GM13976 (cell line): ENCODE data around the gene CDH1.
"Not testable (repeated sequence)": the region's sequence is repeated elsewhere in the genome, so short reads cannot be mapped to it uniquely, and the experiment has no call there.

ENCODE experiments used
- DNase-seq: peaks from one replicate; pipeline ENCODE4 v3.0.0; 2012; ENCODE audit warnings: low spot score
- in situ Hi-C: fragments of 300-500 bp; cut with MboI; formaldehyde crosslinking; loops from one replicate; pipeline ENCODE4 v1.12.0; 2022; ENCODE audit warnings: low sequenced_read_pairs, mixed read lengths, inconsistent platforms; ENCODE audit not compliant: unreplicated experiment
- TF ChIP-seq, protein P1 (sequence below): IDR thresholded peaks from 2 replicates; pipeline ENCODE4 v1.5.1; 2012; ENCODE audit warnings: borderline replicate concordance, mild to moderate bottlenecking; ENCODE audit not compliant: insufficient read depth; ENCODE audit errors: extremely low read depth, missing control alignments, control extremely low read depth

Gene CDH1

DNA sequence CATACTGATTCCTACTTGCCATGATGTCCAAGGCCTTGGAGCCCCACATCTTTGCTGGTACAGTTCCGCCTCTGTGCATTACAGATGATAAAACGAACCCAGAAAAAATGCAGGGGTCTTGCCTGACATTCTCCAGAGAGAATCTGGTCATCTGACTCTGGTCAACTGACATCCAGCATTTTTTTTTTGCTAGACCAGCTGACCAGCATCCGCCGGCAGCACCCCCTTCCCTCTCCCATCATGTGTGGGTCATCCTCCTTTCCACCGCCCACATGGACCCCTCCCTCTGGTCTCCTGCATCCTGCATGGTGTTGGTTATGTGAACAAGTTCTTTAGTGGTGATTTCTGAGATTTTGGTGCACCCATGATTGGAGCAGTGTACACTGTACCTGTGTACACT lies 47.1 kb downstream of the CDH1 start:
- in situ Hi-C loops = no loop called here
- TF ChIP-seq, protein P1, sequence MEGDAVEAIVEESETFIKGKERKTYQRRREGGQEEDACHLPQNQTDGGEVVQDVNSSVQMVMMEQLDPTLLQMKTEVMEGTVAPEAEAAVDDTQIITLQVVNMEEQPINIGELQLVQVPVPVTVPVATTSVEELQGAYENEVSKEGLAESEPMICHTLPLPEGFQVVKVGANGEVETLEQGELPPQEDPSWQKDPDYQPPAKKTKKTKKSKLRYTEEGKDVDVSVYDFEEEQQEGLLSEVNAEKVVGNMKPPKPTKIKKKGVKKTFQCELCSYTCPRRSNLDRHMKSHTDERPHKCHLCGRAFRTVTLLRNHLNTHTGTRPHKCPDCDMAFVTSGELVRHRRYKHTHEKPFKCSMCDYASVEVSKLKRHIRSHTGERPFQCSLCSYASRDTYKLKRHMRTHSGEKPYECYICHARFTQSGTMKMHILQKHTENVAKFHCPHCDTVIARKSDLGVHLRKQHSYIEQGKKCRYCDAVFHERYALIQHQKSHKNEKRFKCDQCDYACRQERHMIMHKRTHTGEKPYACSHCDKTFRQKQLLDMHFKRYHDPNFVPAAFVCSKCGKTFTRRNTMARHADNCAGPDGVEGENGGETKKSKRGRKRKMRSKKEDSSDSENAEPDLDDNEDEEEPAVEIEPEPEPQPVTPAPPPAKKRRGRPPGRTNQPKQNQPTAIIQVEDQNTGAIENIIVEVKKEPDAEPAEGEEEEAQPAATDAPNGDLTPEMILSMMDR = no peak
- DNase-seq = no peak

DNA sequence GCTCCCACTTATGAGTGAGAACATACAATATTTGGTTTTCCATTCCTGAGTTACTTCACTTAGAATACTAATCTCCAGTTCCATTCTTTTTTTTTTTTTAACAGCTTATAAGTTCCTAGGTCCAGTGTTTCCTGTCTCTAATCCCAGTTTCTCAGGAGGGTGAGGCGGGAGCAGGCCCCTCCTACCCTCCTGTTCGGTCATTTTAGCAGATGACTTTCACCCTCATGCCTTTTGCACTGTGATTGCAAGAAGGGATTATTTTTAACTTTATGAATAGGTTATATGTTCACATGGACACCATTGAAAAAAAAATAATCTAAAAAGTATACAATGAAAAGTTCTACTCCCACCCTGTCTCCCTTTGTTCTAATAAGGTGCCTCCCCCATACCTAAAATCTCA lies 47.6 kb downstream of the CDH1 start:
- in situ Hi-C loops = no loop called here
- TF ChIP-seq, protein P1 = no peak
- DNase-seq = no peak

DNA sequence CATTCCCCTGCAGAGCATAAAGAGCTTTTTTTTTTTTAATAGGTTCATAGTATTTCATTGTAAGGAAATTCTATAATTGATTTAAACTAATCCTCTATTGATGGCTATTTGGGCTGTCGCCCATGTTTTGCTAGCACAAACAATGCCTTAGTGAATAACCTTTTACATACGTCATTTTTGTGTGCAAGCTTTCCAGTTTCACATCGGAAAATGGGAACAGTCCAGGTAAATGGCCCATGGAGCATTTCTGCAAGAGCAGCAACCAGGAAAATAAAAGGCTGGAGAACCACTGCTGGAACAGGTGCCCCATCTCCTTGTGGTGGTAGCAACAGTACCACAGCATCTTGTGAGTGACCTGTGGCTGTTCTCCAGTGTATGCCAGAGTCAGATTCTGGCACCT lies 48.6 kb downstream of the CDH1 start:
- DNase-seq = no peak
- in situ Hi-C loops = no loop called here
- TF ChIP-seq, protein P1 = no peak

DNA sequence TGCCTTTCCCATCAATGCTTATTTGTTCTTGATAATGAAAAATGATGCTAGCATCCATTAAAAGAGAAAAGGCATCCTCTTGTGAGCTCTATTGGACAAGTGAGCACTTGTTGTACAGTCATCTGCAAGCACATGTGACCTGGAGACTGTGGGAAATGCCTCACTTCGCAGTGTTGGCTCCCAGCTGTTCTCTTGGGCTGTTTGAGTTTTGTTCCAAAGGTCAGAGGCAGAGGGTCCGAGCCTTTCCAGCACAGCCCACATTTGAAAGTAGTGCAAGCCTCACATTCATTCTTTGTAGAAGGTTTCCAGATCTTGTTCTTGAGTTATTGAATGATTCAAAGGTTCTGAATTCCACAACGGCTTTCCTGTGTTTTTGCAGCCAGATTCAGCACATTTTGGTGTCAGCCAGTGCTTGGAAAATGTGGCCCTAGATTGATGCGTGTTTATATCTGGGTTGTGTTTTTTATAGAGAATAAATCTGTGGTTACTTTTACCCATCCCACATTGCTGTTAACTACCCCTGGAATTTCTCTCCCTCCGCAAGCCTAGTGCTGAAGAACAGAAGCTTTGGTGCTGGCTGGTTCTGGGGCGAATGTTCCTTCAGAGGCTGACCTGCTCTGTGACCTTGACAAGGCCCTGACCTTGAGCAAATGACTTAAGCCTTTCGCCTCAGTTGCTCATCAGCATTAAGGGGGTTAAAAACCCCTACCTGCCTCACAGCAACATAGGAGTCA lies 49.8 kb downstream of the CDH1 start:
- in situ Hi-C loops = no loop called here
- no peak for DNase-seq
- TF ChIP-seq, protein P1 = no peak

GRCh38 chr16:68787419-68787807 lies 50.3 kb downstream of the CDH1 start:
- DNase-seq, in situ Hi-C loops: not testable (repeated sequence)

GRCh38 chr16:68790130-68790761 lies 53.2 kb downstream of the CDH1 start:
- DNase-seq = no peak
- TF ChIP-seq, protein P1 = no peak
- in situ Hi-C loops = no loop called here

GRCh38 chr16:68790944-68791343 lies 53.9 kb downstream of the CDH1 start:
- no peak for DNase-seq
- in situ Hi-C loops = no loop called here
- TF ChIP-seq, protein P1 = no peak
